Measurements from ENCODE around the gene GIMAP8. TPM values are rescaled to one million over a fixed set of nuclear protein-coding genes. Genes with fewer than 3 reads are reported as not detected.

The GIMAP8 gene
- polyA plus RNA-seq (2012; ENCODE audit: insufficient read depth, insufficient read length, low read depth) = not detected

GRCh38 chr7:150450491-150451001, at the start of gene GIMAP8:
Gene GIMAP8 (plus strand): TSS chr7:150450630. CDS start chr7:150466699, 16,069 bp downstream.
- no peak for DNase-seq

GRCh38 chr7:150400788-150401423, 49.5 kb upstream of the GIMAP8 start:
- H3K4me1 ChIP-seq = peaks cover 27% of the 10 kb centered on the region
- H3K9me3 ChIP-seq = no peaks in the 10 kb centered on the region
- peaks cover 13% of the 10 kb centered on the region for H3K36me3 ChIP-seq
- no peak for DNase-seq
- TF ChIP-seq CTCF (IDR thresholded peaks at IDR 0.05; ENCODE audit: low read depth, low read length) = no peak
- no peak overlapping the region for H3K4me3 ChIP-seq (ENCODE audit: low read depth, low read length)
- H3K27me3 ChIP-seq = no peaks in the 10 kb centered on the region

More at GRCh38 chr7:150450491-150451001, at the start of gene GIMAP8:
- no peaks in the 10 kb centered on the region for H3K9me3 ChIP-seq
- H3K4me3 ChIP-seq (ENCODE audit: low read depth, low read length) = no peak within 1 kb of the TSS
- no peaks in the 10 kb centered on the region for H3K27me3 ChIP-seq
- no peaks in the 10 kb centered on the region for H3K4me1 ChIP-seq
- no peak for TF ChIP-seq CTCF (IDR thresholded peaks at IDR 0.05; ENCODE audit: low read depth, low read length)
- H3K36me3 ChIP-seq = no peaks in the 10 kb centered on the region

- no peak for DNase-seq
- peaks cover 27% of the 10 kb centered on the region for H3K4me1 ChIP-seq
Observed at GRCh38 chr7:150401424-150401790, 49.0 kb upstream of the GIMAP8 start.

GRCh38 chr7:150401861-150402631, 48.4 kb upstream of the GIMAP8 start:
- Histone ChIP-seq H3K4me1 (peaks cover 27% of the 10 kb centered on the region), H3K27me3 (no peaks in the 10 kb centered on the region), H3K4me3 (ENCODE audit: low read depth, low read length) (no peak overlapping the region), H3K36me3 (peaks cover 9% of the 10 kb centered on the region), H3K9me3 (no peaks in the 10 kb centered on the region)
- TF ChIP-seq CTCF (IDR thresholded peaks at IDR 0.05; ENCODE audit: low read depth, low read length) = no peak
- DNase-seq = no peak

More at GRCh38 chr7:150401424-150401790, 49.0 kb upstream of the GIMAP8 start:
- H3K9me3 ChIP-seq = no peaks in the 10 kb centered on the region
- H3K27me3 ChIP-seq = no peaks in the 10 kb centered on the region
- TF ChIP-seq CTCF (IDR thresholded peaks at IDR 0.05; ENCODE audit: low read depth, low read length) = no peak
- peaks cover 13% of the 10 kb centered on the region for H3K36me3 ChIP-seq
- no peak overlapping the region for H3K4me3 ChIP-seq (ENCODE audit: low read depth, low read length)

- DNase-seq = no peak
- peaks cover 7% of the 10 kb centered on the region for H3K36me3 ChIP-seq
- H3K4me1 ChIP-seq = peaks cover 27% of the 10 kb centered on the region
- no peak overlapping the region for H3K4me3 ChIP-seq (ENCODE audit: low read depth, low read length)
- no peaks in the 10 kb centered on the region for H3K9me3 ChIP-seq
- no peaks in the 10 kb centered on the region for H3K27me3 ChIP-seq
- TF ChIP-seq CTCF (IDR thresholded peaks at IDR 0.05; ENCODE audit: low read depth, low read length) = no peak
Observed at GRCh38 chr7:150402671-150403321, 47.6 kb upstream of the GIMAP8 start.

All from BE2C (cell line).